Neural progenitor cell (in vitro differentiated cells): Measurements from ENCODE around the gene ADAMTS3.

Source experiments
- EZH2 ChIP-seq: fragments of 200-600 bp; sonication (generic); IDR thresholded peaks from 2 replicates; pipeline ENCODE4 v1.6.1; 2017; ENCODE audit warnings: antibody characterized with exemption, mild to moderate bottlenecking, moderate library complexity
- TF ChIP-seq, protein P1 (sequence below): fragments of 200-600 bp; sonication (generic); IDR thresholded peaks from 2 replicates; pipeline ENCODE4 v1.5.1; 2017; ENCODE audit warnings: antibody characterized with exemption, mild to moderate bottlenecking

- TF ChIP-seq, protein P1, sequence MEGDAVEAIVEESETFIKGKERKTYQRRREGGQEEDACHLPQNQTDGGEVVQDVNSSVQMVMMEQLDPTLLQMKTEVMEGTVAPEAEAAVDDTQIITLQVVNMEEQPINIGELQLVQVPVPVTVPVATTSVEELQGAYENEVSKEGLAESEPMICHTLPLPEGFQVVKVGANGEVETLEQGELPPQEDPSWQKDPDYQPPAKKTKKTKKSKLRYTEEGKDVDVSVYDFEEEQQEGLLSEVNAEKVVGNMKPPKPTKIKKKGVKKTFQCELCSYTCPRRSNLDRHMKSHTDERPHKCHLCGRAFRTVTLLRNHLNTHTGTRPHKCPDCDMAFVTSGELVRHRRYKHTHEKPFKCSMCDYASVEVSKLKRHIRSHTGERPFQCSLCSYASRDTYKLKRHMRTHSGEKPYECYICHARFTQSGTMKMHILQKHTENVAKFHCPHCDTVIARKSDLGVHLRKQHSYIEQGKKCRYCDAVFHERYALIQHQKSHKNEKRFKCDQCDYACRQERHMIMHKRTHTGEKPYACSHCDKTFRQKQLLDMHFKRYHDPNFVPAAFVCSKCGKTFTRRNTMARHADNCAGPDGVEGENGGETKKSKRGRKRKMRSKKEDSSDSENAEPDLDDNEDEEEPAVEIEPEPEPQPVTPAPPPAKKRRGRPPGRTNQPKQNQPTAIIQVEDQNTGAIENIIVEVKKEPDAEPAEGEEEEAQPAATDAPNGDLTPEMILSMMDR = no peak
- TF ChIP-seq EZH2 = no peak
Observed at GRCh38 chr4:72365981-72366380, 203.0 kb downstream of the ADAMTS3 start.
